K562 (cell line): Measurements from ENCODE around the gene SORCS2. TPM values are rescaled to one million over a fixed set of nuclear protein-coding genes. Genes with fewer than 3 reads are reported as not detected.
A peak's percentile ranks its signal among the peaks of the same experiment; 100 is the strongest.

Experiments used
- ATAC-seq: fragments of 200-7000 bp; cut with Tn5 transposase; 3 replicates; pipeline ENCODE4 v1.9.1; 2020; ENCODE audit warnings: moderate library complexity
- BruUV-seq: library from RNA; stranded (reverse); fragments of 400-500 nt; replicated peaks from 2 replicates; lab custom pipeline; 2021; lab: Mats Ljungman, UMichigan
- CTCF ChIA-PET: fragments of 300-600 bp; formaldehyde crosslinking; extraction: SDS; loops from one replicate; lab custom pipeline; 2021; ENCODE audit warnings: low intra/inter-chr PET ratio; lab: Yijun Ruan, JAX
- POLR2A ChIA-PET: fragments of 300-600, 350-650 bp; sonication (Branson Sonifier 250); formaldehyde crosslinking; extraction: SDS; loops from one replicate; lab custom pipeline; 2021; ENCODE audit warnings: antibody characterized with exemption, inconsistent platforms; lab: Yijun Ruan, JAX
- DNase-seq, 4 experiments: peaks; one replicate each; pipeline versions ENCODE4 v3.0.0 to v3.0.0-alpha.2; 2011 to 2018; ENCODE audit warnings: low spot score in 3 of 4, mixed read lengths in 3 of 4; ENCODE audit errors: extremely low read depth in 1 of 4
- FAIRE-seq: peaks from 2 replicates; lab custom pipeline; 2011; peaks lifted over from hg19 to GRCh38; lab: Jason Lieb, UNC
- H2AFZ ChIP-seq: 2 replicates; pipeline ENCODE4 v1.6.0; 2011; ENCODE audit warnings: low read depth, low read length, control low read depth, inconsistent platforms
- H3K27ac ChIP-seq: fragments of 200-600 bp; 3 replicates; pipeline ENCODE4 v1.8.0; 2011; ENCODE audit warnings: low read depth, mild to moderate bottlenecking, control low read depth, inconsistent platforms, low read length, moderate library complexity, mixed read lengths; ENCODE audit errors: extremely low read depth
- H3K27me3 ChIP-seq, 2 experiments: fragments of 300-600 bp in 1 of 2; 2 replicates in 1 of 2; 3 replicates in 1 of 2; pipeline versions ENCODE4 v1.6.0 to v1.8.0; 2011; ENCODE audit warnings: inconsistent platforms in 2 of 2, low read length in 2 of 2, mild to moderate bottlenecking in 1 of 2, mixed read lengths in 1 of 2, moderate library complexity in 1 of 2; ENCODE audit not compliant: control insufficient read depth in 2 of 2, insufficient read depth in 2 of 2
- H3K36me3 ChIP-seq: fragments of 300-600 bp; 3 replicates; pipeline ENCODE4 v1.8.0; 2011; ENCODE audit warnings: mild to moderate bottlenecking, low read length, inconsistent platforms; ENCODE audit not compliant: control insufficient read depth, insufficient read depth
- H3K4me1 ChIP-seq, 2 experiments: fragments of 200-600 bp in 1 of 2; replicated peaks in 1 of 2; 2 replicates in 1 of 2; 3 replicates in 1 of 2; pipeline versions ENCODE4 v1.5.1 to v1.8.0; 2011; ENCODE audit warnings: inconsistent platforms in 2 of 2, low read length in 2 of 2, mild to moderate bottlenecking in 1 of 2, mixed read lengths in 1 of 2, moderate library complexity in 1 of 2; ENCODE audit not compliant: control insufficient read depth in 2 of 2, insufficient read depth in 2 of 2
- H3K4me2 ChIP-seq: 2 replicates; pipeline ENCODE4 v1.6.1; 2011; ENCODE audit warnings: low read length, control low read depth, inconsistent platforms, mixed read lengths; ENCODE audit not compliant: insufficient read depth
- H3K4me3 ChIP-seq: fragments of 200-600 bp; sonication (generic), shearing (Covaris generic); 2 replicates; pipeline ENCODE4 v1.5.1; 2016; ENCODE audit warnings: control low read depth, inconsistent platforms
- H3K79me2 ChIP-seq: fragments of 200-600 bp; 3 replicates; pipeline ENCODE4 v1.8.0; 2011; ENCODE audit warnings: low read length, inconsistent platforms; ENCODE audit not compliant: control insufficient read depth, insufficient read depth
- H3K9ac ChIP-seq, 2 experiments: 2 replicates each; pipeline versions ENCODE4 v1.6.0 to v1.6.1; 2011; ENCODE audit warnings: low read depth in 2 of 2, low read length in 2 of 2, control low read depth in 1 of 2, inconsistent platforms in 1 of 2, mild to moderate bottlenecking in 1 of 2, mixed read lengths in 1 of 2; ENCODE audit not compliant: insufficient read depth in 1 of 2
- H3K9me1 ChIP-seq: one replicate; pipeline ENCODE4 v1.6.0; 2011; ENCODE audit warnings: inconsistent platforms, mild to moderate bottlenecking, low read length, moderate library complexity; ENCODE audit not compliant: control insufficient read depth, insufficient read depth
- H3K9me3 ChIP-seq: replicated peaks from 2 replicates; pipeline ENCODE4 v1.5.1; 2011; ENCODE audit warnings: low read depth, low read length, inconsistent platforms; ENCODE audit not compliant: control insufficient read depth, insufficient read depth
- H4K20me1 ChIP-seq: replicated peaks from 2 replicates; pipeline ENCODE4 v1.6.1; 2011; ENCODE audit warnings: low read length, inconsistent platforms, mixed read lengths; ENCODE audit not compliant: control insufficient read depth, insufficient read depth
- ATF3 ChIP-seq, 2 experiments: fragments of 450-650 bp in 1 of 2; sonication (generic) in 1 of 2; formaldehyde crosslinking in 1 of 2; IDR thresholded peaks in 1 of 2; conservative IDR thresholded peaks in 1 of 2; 2 replicates each; pipeline versions ENCODE4 v1.6.1 to v1.8.1; 2016 to 2023; ENCODE audit warnings: mild to moderate bottlenecking in 2 of 2, moderate library complexity in 2 of 2, inconsistent platforms in 1 of 2, missing genetic modification reagents in 1 of 2
- BRCA1 ChIP-seq, 2 experiments: fragments of 450-650 bp in 1 of 2; sonication (generic) in 1 of 2; formaldehyde crosslinking in 1 of 2; IDR thresholded peaks; 2 replicates each; pipeline versions ENCODE4 v1.5.0 to v1.6.1; 2017 to 2020; ENCODE audit warnings: mild to moderate bottlenecking in 1 of 2, missing genetic modification reagents in 1 of 2
- DPF2 ChIP-seq: fragments of 450-650 bp; IDR thresholded peaks from 2 replicates; pipeline ENCODE4 v1.6.1; 2016
- EGR1 ChIP-seq: fragments of 450-650 bp; conservative IDR thresholded peaks from 2 replicates; pipeline ENCODE4 v1.6.1; 2017; ENCODE audit warnings: mild to moderate bottlenecking
- FOXA1 ChIP-seq: fragments of 450-650 bp; IDR thresholded peaks from 2 replicates; pipeline ENCODE4 v1.6.1; 2016; ENCODE audit warnings: mild to moderate bottlenecking, borderline replicate concordance
- JUND ChIP-seq, 2 experiments: IDR thresholded peaks; 2 replicates in 1 of 2; 3 replicates in 1 of 2; pipeline ENCODE4 v1.6.1; 2011; ENCODE audit warnings: borderline replicate concordance in 2 of 2, low read depth in 2 of 2, low read length in 2 of 2, improper control_type of control experiment in 1 of 2, missing biosample characterization in 1 of 2, missing genetic modification characterization in 1 of 2, missing genetic modification reagents in 1 of 2
- KAT2B ChIP-seq: IDR thresholded peaks from one replicate; pipeline ENCODE4 v1.6.1; 2012; ENCODE audit warnings: low read depth, mild to moderate bottlenecking, control low read depth, inconsistent platforms, low read length, moderate library complexity
- SREBF2 ChIP-seq: sonication (generic); formaldehyde crosslinking; IDR thresholded peaks from 2 replicates; pipeline ENCODE4 v1.4.0; 2020; ENCODE audit warnings: mild to moderate bottlenecking, missing genetic modification reagents
- UBTF ChIP-seq, 2 experiments: IDR thresholded peaks; 2 replicates each; pipeline ENCODE4 v1.6.1; 2012; ENCODE audit warnings: improper control_type of control experiment in 2 of 2, low read depth in 2 of 2, low read length in 2 of 2, borderline replicate concordance in 1 of 2
- WGBS: fragments of 100-300 bp; shearing (Covaris generic); methylation state at CpG from one replicate; pipeline ENCODE4 v1.1.6; 2016; ENCODE audit warnings: low coverage, mixed read lengths; ENCODE audit not compliant: insufficient coverage; ENCODE audit errors: missing lambda C conversion rate; 5-methylcytosine and 5-hydroxymethylcytosine counted together
- in situ Hi-C: fragments of 300-500 bp; cut with MboI; formaldehyde crosslinking; loops from 4 replicates; pipeline ENCODE4 v1.15.0; 2018; ENCODE audit warnings: inconsistent platforms, mixed read lengths
- intact Hi-C: fragments of 100-400 bp; cut with micrococcal nuclease; formaldehyde crosslinking; loops from 2 replicates; pipeline ENCODE4 v1.14.2; 2022
- polyA plus RNA-seq, 8 experiments: library from polyadenylated mRNA; depleted of rRNA in 4 of 8; stranded (reverse) in 5 of 8; unstranded in 3 of 8; fragments of >200 nt; fragmentation: Nextera tagmentation in 2 of 8; fragmentation: Illumina TruSeq in 1 of 8; extraction: Ambion mirVana in 2 of 8; extraction: Trizol in 1 of 8; gene quantifications; 2 replicates each; pipeline versions ENCODE4 v1.2.1 to v1.2.3, GENCODE V29; 2011 to 2014; ENCODE audit warnings: inconsistent platforms in 1 of 8, missing spikeins in 1 of 8
- total RNA-seq, 7 experiments: library from RNA; depleted of rRNA in 6 of 7; stranded (reverse); fragments of >200 nt in 6 of 7; fragmentation: Illumina TruSeq in 2 of 7; extraction: Trizol in 2 of 7; gene quantifications; 2 replicates each; pipeline versions ENCODE4 v1.2.1 to v1.2.3, GENCODE V29; 2011 to 2021; ENCODE audit warnings: low replicate concordance in 1 of 7

The SORCS2 gene
- total and polyA plus RNA-seq, 9 of the 15 experiments (the other 6 are each of a cell fraction or from before 2014, with no cell fraction given): not detected

- Histone ChIP-seq H2AFZ (no peak overlapping the region), H3K27me3 (peaks cover 37 to 73% of the 10 kb centered on the region in 2 experiments), H3K36me3 (no peaks in the 10 kb centered on the region), H3K4me3 (no peak overlapping the region), H3K79me2 (no peaks in the 10 kb centered on the region), H3K9me3 (no peaks in the 10 kb centered on the region), H3K9ac (no peak overlapping the region), H3K4me1 (peaks cover 4 to 6% of the 10 kb centered on the region in 2 experiments; a peak in 3 of 5 replicates), H3K9me1 (no peaks in the 10 kb centered on the region), H3K4me2 (no peak overlapping the region), H3K27ac (no peak overlapping the region), H4K20me1 (peaks cover 4% of the 10 kb centered on the region; the same call in 1 of the 2 replicates)
- in situ Hi-C loops: no loop called here
- intact Hi-C loops: no loop called here
- BruUV-seq: no TSS peak
- WGBS: under 1% methylated on average over 20 of the region's 21 CpGs
- FAIRE-seq (peak; percentile 23), ATAC-seq (peak; percentile 85), DNase-seq (peak; percentile 46 to 60 (median 48))
- TF ChIP-seq SREBF2 (CRISPR knock-in tag) (no peak), EGR1 (peak; percentile 83), KAT2B (no peak), FOXA1 (no peak), JUND (IDR thresholded peaks at IDR 0.05; ENCODE audit: borderline replicate concordance, low read depth, low read length) (peak; percentile 35; the same call in 1 of the 2 replicates), JUND (tag; IDR thresholded peaks at IDR 0.05; ENCODE audit: borderline replicate concordance, low read depth, low read length) (no peak; the same call in 2 of the 3 replicates), ATF3 (IDR thresholded peaks at IDR 0.05) (peak; percentile 44), ATF3 (CRISPR knock-in tag; conservative IDR thresholded peaks at IDR 0.05) (no peak), DPF2 (no peak), UBTF (IDR thresholded peaks at IDR 0.05; ENCODE audit: borderline replicate concordance in 1 of 2, low read depth in 2 of 2, low read length in 2 of 2) (0 out of 4 replicates have a peak, but pooled peaks of 1 of the 2 experiments have one; percentile 50), BRCA1 (IDR thresholded peaks at IDR 0.05) (no peak), BRCA1 (CRISPR knock-in tag; IDR thresholded peaks at IDR 0.05) (no peak)
- CTCF ChIA-PET: no interaction called here
- POLR2A ChIA-PET: interaction anchor here (0.6 to 1.2 kb wide), 2 partner anchors 14 to 733 kb away, joined by 3 read pairs; no protein-coding TSS in a partner anchor
Observed at GRCh38 chr4:7206911-7207567, 14.7 kb downstream of the SORCS2 start.
